Measurements from ENCODE around the gene CPPED1. TPM values are rescaled to one million over a fixed set of nuclear protein-coding genes. Genes with fewer than 3 reads are reported as not detected.

The CPPED1 gene
- total RNA-seq, 2 donors from 2014 or later: 22.8 to 29.1 TPM

DNA sequence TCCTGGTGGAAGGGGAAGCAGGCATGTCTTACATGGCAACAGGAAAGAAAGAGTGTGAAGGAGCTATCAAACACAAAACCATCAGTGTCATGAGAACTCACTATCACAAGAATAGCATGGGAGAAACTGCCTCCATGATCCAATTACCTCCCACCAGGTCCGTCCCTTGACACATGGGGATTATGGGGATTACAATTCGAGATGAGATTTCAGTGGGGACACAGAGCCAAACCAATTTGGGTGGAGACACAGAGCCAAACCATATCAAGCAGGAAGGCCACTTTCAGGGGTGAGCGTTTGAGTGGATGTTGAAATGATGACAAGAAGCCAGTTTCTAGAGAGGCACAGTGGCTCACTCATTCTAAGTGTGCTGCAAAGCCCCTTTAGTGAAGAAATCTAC is 143.8 kb downstream of the CPPED1 start:
- no peak for TF ChIP-seq CTCF (IDR thresholded peaks at IDR 0.05)
- Histone ChIP-seq H3K27me3 (no peaks in the 10 kb centered on the region), H3K9me3 (no peaks in the 10 kb centered on the region), H3K36me3 (no peaks in the 10 kb centered on the region), H3K4me3 (no peak overlapping the region), H3K4me1 (no peaks in the 10 kb centered on the region), H3K9ac (ENCODE audit: low read depth in 2 of 2, low read length in 2 of 2) (no peak overlapping the region), H3K27ac (no peak overlapping the region)
- intact Hi-C loops (cut with DNase I): no loop called here
- no peak for DNase-seq

- Histone ChIP-seq H3K27me3 (no peaks in the 10 kb centered on the region), H3K4me3 (no peak overlapping the region), H3K36me3 (no peaks in the 10 kb centered on the region), H3K27ac (no peak overlapping the region), H3K9me3 (no peaks in the 10 kb centered on the region), H3K4me1 (no peaks in the 10 kb centered on the region), H3K9ac (ENCODE audit: low read depth in 2 of 2, low read length in 2 of 2) (no peak overlapping the region)
- no peak for DNase-seq
- intact Hi-C loops (cut with DNase I): no loop called here
- TF ChIP-seq CTCF (IDR thresholded peaks at IDR 0.05): no peak
These were observed 145.2 kb downstream of the CPPED1 start for GRCh38 chr16:12658506-12658905.

DNA sequence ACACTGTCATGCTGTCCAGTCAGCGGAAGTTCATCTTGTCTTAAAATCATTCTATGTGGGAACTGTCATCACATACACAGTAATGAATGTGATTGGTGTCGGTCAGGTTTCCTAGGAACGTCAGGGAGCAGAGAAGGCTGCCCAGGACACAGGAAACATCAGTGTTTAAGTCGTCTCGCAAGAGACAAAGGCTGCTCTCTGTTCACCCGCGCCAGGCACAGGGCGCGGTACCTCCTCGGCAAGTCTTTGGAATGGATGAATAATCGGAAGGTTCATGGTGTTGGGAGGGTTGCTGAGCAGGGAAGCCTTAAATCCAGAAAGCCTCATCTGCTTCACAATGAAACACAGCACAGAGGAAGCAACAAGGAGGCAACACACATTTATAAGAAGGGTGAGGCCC is 148.2 kb downstream of the CPPED1 start:
- no peaks in the 10 kb centered on the region for H3K9me3 ChIP-seq
- no peaks in the 10 kb centered on the region for H3K36me3 ChIP-seq
- no peak for DNase-seq
- H3K4me3 ChIP-seq: no peak overlapping the region
- H3K4me1 ChIP-seq: no peaks in the 10 kb centered on the region
- no peaks in the 10 kb centered on the region for H3K27me3 ChIP-seq
- H3K9ac ChIP-seq (ENCODE audit: low read depth in 2 of 2, low read length in 2 of 2): no peak overlapping the region
- H3K27ac ChIP-seq: no peak overlapping the region
- no peak for TF ChIP-seq CTCF (IDR thresholded peaks at IDR 0.05)
- intact Hi-C loops (cut with DNase I): no loop called here

DNA sequence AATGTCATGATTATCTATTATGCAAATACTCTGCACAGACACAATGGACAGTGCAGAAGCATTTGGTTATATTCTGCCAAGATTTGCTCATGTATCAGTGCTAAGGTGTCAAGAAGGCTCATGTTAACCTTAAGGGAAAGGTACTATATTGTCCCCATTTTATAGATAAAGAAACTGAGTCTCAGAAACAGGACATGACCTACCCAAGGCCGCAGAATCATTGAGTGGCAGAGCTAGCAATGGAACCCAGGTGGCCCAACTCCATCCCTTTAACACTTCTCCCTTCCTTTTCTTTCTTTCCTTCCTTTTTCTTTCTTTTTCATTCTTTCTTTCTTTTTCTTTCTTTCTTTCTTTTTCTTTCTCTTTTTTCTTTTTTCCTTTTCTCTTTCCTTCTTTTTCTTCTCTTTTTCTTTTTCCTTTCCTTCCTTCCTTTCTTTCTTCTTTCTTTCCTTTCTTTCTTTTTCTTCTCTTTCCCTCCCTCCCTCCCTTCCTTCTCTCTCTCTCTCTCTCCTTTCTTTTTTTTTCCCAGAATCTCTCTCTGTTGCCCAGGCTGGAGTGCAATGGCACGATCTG is 149.8 kb downstream of the CPPED1 start:
- TF ChIP-seq CTCF (IDR thresholded peaks at IDR 0.05): no peak
- H3K9ac ChIP-seq (ENCODE audit: low read depth in 2 of 2, low read length in 2 of 2): no peak overlapping the region
- DNase-seq: no peak
- no peak overlapping the region for H3K4me3 ChIP-seq
- H3K36me3 ChIP-seq: no peaks in the 10 kb centered on the region
- no peaks in the 10 kb centered on the region for H3K4me1 ChIP-seq
- no peaks in the 10 kb centered on the region for H3K9me3 ChIP-seq
- intact Hi-C loops (cut with DNase I): no loop called here
- H3K27me3 ChIP-seq: no peaks in the 10 kb centered on the region
- H3K27ac ChIP-seq: no peak overlapping the region

DNA sequence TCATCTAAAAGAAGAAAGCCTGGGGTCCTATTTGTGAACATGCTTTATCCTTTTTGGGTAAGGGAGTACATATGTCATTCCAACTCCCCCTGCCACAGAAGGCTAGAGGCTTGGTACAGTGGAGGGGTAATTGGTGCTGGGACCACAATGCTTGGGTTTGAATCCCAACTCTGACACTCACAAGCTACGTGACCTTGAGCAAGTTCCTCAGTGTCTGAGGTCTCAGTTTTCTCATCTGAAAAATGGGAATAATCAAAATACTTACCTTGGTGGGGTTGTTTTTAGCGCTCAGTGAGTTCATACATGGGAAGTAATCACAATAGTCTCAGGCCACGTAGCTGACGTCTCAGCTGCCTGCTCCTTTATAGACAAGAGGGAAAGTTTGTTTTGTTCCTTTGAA is 150.8 kb downstream of the CPPED1 start:
- Histone ChIP-seq H3K9me3 (no peaks in the 10 kb centered on the region), H3K4me1 (no peaks in the 10 kb centered on the region), H3K36me3 (no peaks in the 10 kb centered on the region), H3K9ac (ENCODE audit: low read depth in 2 of 2, low read length in 2 of 2) (no peak overlapping the region), H3K27ac (no peak overlapping the region), H3K4me3 (no peak overlapping the region), H3K27me3 (no peaks in the 10 kb centered on the region)
- TF ChIP-seq CTCF (IDR thresholded peaks at IDR 0.05): no peak
- no peak for DNase-seq
- intact Hi-C loops (cut with DNase I): no loop called here

Measured in colonic mucosa (tissue), 4 donors.